MM.1S (cell line): ENCODE results near the gene PIK3CD.

Experiments used
- EZH2phosphoT487 ChIP-seq: fragments of 300-600 bp; sonication (generic); IDR thresholded peaks from 2 replicates; pipeline ENCODE4 v1.6.1; 2018; ENCODE audit warnings: antibody characterized with exemption, low read length
- TF ChIP-seq, protein P1 (sequence below): fragments of 300-600 bp; sonication (generic); IDR thresholded peaks from 2 replicates; pipeline ENCODE4 v1.5.1; 2016; ENCODE audit warnings: antibody characterized with exemption, low read length, mixed read lengths

GRCh38 chr1:9730096-9730901, 78.8 kb downstream of the PIK3CD start:
- TF ChIP-seq, protein P1, sequence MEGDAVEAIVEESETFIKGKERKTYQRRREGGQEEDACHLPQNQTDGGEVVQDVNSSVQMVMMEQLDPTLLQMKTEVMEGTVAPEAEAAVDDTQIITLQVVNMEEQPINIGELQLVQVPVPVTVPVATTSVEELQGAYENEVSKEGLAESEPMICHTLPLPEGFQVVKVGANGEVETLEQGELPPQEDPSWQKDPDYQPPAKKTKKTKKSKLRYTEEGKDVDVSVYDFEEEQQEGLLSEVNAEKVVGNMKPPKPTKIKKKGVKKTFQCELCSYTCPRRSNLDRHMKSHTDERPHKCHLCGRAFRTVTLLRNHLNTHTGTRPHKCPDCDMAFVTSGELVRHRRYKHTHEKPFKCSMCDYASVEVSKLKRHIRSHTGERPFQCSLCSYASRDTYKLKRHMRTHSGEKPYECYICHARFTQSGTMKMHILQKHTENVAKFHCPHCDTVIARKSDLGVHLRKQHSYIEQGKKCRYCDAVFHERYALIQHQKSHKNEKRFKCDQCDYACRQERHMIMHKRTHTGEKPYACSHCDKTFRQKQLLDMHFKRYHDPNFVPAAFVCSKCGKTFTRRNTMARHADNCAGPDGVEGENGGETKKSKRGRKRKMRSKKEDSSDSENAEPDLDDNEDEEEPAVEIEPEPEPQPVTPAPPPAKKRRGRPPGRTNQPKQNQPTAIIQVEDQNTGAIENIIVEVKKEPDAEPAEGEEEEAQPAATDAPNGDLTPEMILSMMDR, result no peak
- TF ChIP-seq EZH2phosphoT487, result no peak
